T-cell (primary cell): ENCODE measurements around the gene DDX59. TPM values are rescaled to one million over a fixed set of nuclear protein-coding genes. Genes with fewer than 3 reads are reported as not detected.

Source experiments
- ATAC-seq, 4 experiments: fragments of 200-7000 bp in 3 of 4; fragments of 150-1000 bp in 1 of 4; cut with Tn5 transposase; replicated peaks in 1 of 4; 1 replicate in 3 of 4; 2 replicates in 1 of 4; pipeline ENCODE4 v1.10.0; 2021; ENCODE audit warnings: moderate library complexity in 3 of 4, mild to moderate bottlenecking in 2 of 4, moderate number of reproducible peaks in 1 of 4
- CTCF ChIA-PET, 2 donors: fragments of 300-600 bp; sonication (Branson Sonifier 250); formaldehyde crosslinking; loops; one replicate each; lab custom pipeline; 2022; ENCODE audit warnings: antibody characterized with exemption in 2 of 2; lab: Charles Lee
- POLR2A ChIA-PET, 2 donors: fragments of 300-600 bp; sonication (Branson Sonifier 250); formaldehyde crosslinking; loops; one replicate each; lab custom pipeline; 2022; ENCODE audit warnings: antibody characterized with exemption in 2 of 2; lab: Charles Lee
- DNase-seq, 35 experiments: peaks; one replicate each; pipeline versions ENCODE4 v3.0.0 to v3.0.0-alpha.2; 2013 to 2023
- H3K27ac ChIP-seq: one replicate; pipeline ENCODE4 v1.5.1; 2013; ENCODE audit warnings: low read length
- H3K27me3 ChIP-seq, 2 experiments: replicated peaks in 1 of 2; 1 replicate in 1 of 2; 2 replicates in 1 of 2; pipeline versions ENCODE4 v1.6.1 to v1.7.0; 2013; ENCODE audit warnings: low read length in 1 of 2, mixed read lengths in 1 of 2; ENCODE audit not compliant: control insufficient read depth in 2 of 2, insufficient read depth in 2 of 2; ENCODE audit errors: extremely low read depth in 1 of 2
- H3K36me3 ChIP-seq, 2 donors: 1 replicate in 1 of 2; 2 replicates in 1 of 2; pipeline versions ENCODE4 v1.6.1 to v1.7.0; 2013; ENCODE audit warnings: low read length in 1 of 2; ENCODE audit not compliant: control insufficient read depth in 2 of 2, insufficient read depth in 1 of 2; ENCODE audit errors: extremely low read depth in 1 of 2
- H3K4me1 ChIP-seq, 2 experiments: 1 replicate in 1 of 2; 2 replicates in 1 of 2; pipeline versions ENCODE4 v1.6.1 to v1.7.0; 2013; ENCODE audit warnings: low read length in 2 of 2, mixed read lengths in 1 of 2; ENCODE audit not compliant: insufficient read depth in 2 of 2, control insufficient read depth in 1 of 2; ENCODE audit errors: extremely low read depth in 1 of 2
- H3K4me3 ChIP-seq, 2 donors: 1 replicate in 1 of 2; 2 replicates in 1 of 2; pipeline versions ENCODE4 v1.5.1 to v1.7.0; 2013; ENCODE audit warnings: mild to moderate bottlenecking in 2 of 2, low read length in 1 of 2, moderate library complexity in 1 of 2; ENCODE audit not compliant: control insufficient read depth in 1 of 2; ENCODE audit errors: extremely low read depth in 1 of 2
- H3K9me3 ChIP-seq: 2 replicates; pipeline ENCODE4 v1.7.0; 2013
- H3K27ac Mint-ChIP-seq, 2 donors: one replicate each; pipeline ENCODE4 v1.8.0; 2020 to 2021; ENCODE audit warnings: mild to moderate bottlenecking in 2 of 2, mixed read lengths in 2 of 2
- H3K27me3 Mint-ChIP-seq, 2 donors: one replicate each; pipeline ENCODE4 v1.8.0; 2021 to 2022; ENCODE audit warnings: mixed read lengths in 2 of 2
- H3K36me3 Mint-ChIP-seq: one replicate; pipeline ENCODE4 v1.8.0; 2021; ENCODE audit warnings: mixed read lengths
- H3K4me1 Mint-ChIP-seq, 3 donors: one replicate each; pipeline ENCODE4 v1.8.0; 2020 to 2022; ENCODE audit warnings: mixed read lengths in 3 of 3, mild to moderate bottlenecking in 1 of 3
- H3K4me3 Mint-ChIP-seq, 3 donors: one replicate each; pipeline ENCODE4 v1.8.0; 2020 to 2022; ENCODE audit warnings: mild to moderate bottlenecking in 3 of 3, mixed read lengths in 3 of 3, moderate library complexity in 3 of 3
- H3K9me3 Mint-ChIP-seq, 3 donors: one replicate each; pipeline ENCODE4 v1.8.0; 2020 to 2022; ENCODE audit warnings: mixed read lengths in 3 of 3
- WGBS: methylation state at CpG from one replicate; pipeline ENCODE4 v1.1.5; 2013; ENCODE audit warnings: missing lambda C conversion rate; ENCODE audit not compliant: insufficient coverage; 5-methylcytosine and 5-hydroxymethylcytosine counted together
- total RNA-seq, 35 experiments: library from RNA in 6 of 35; stranded (reverse) in 6 of 35; fragments of 120-200 nt in 1 of 35; gene quantifications; one replicate each; pipeline versions ENCODE4 v1.2.1 to v1.2.4 and lab custom pipeline; 2013 to 2026

The DDX59 gene
- total RNA-seq, 5 donors from 2014 or later (not counting 1 experiment from before 2014, with no cell fraction given) = 19.2 to 38.7 (median 31.7) TPM

DNA sequence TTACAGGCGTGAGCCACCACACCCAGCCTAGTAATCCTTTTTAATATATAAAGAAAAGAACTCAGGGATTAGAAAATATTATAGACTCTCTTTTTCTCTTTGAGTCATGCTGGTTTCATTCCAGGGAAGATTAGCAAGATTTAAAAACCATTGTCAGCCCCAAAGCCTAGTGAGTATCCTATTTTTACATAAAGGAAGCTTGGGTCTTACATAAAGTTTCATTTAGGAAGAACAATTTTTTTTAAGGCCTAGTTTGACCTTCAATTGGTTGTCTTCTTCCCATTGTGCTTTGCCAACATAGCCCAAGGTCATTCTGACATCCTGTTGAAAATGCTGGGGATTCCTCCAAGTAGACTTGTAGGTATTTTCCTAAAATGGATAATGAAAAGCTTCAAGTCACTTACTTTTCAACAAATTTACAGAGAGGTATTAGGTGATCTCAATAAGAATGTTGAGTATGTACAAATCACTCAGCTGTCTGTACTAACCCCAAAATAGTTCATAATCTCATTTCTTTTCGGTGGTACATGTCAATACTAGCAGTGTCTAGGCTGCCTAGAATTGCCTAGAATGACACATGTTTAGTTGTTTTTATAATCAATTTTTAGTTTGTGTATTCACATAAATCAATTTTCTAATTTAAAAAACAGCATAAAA lies 44.9 kb downstream of the DDX59 start:
- no peaks in the 10 kb centered on the region for H3K36me3 ChIP-seq

DNA sequence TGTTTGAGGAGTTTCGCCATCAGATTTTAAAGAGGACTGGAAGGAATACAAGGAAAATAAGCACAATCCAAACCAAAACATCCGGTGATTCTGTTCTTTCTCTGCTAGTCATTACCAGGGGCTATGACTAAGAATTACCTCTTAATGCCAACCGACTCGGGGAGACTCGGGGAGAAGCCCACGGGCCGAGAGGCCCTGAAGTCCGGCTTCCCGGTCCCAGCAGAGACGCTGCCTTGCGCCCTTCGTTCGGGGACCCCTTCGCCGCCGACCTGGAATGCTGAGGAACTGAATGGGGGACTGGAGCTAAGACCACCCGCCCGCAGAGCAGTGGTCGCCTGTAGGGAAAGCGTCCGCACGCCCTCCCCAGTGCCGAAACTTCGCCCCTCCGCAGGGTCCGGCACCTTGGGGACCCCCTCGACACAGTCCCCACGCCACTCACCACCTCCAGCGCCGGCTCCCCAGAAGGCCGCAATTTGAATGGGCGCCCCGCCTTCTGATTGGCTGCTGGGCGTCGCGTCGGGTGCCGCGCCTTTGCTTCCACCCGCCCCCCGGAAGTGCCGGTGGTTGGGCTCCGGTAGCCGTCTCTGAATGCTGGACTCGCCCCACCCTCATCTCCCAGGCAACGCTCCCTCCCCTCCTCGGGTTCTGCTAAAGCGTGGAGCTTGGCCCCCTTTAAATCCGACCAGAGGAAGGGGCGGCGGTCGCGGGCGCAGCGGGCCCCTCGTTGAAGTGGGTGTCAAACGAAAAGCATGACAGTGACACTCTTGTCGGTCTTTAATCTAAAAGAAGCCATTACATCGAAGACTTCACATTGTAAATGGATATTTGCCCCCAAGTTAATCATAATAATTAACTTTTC lies 49.2 kb downstream of the DDX59 start, which contains the start of gene KIF14:
TSS of gene KIF14 (minus strand) at position 479 of the 859 bp plus-strand sequence. CDS start 2,028 bp downstream, outside the sequence.
- H3K4me3 ChIP-seq = peak within 1 kb of the TSS; percentile 75 to 81
- no peaks in the 10 kb centered on the region for H3K36me3 ChIP-seq
- peaks cover 0 to 6% of the 10 kb centered on the region in 2 experiments for H3K27me3 ChIP-seq
- WGBS = under 1% methylated on average over 54 of the region's 59 CpGs
- ChIA-PET CTCF (interaction anchor here (2.2 to 3.4 kb wide), 3 partner anchors 49 to 182 kb away, joined by 35 to 115 read pairs (median 54); partner anchors contain the start of gene DDX59 (in 1 of the 2)), POLR2A (interaction anchor here in 1 of 2 donors (1.1 kb wide), 1 partner anchor 50 kb away, joined by 4 read pairs; the partner anchor contains the start of gene DDX59)
- Mint-ChIP-seq H3K4me3 (peak within 1 kb of the TSS; percentile 94 to 96 (median 96)), H3K4me1 (peaks cover 21 to 28% (median 23%) of the 10 kb centered on the region in 3 donors), H3K27ac (peak within 1 kb of the TSS; percentile 83 to 90), H3K36me3 (no peaks in the 10 kb centered on the region), H3K9me3 (no peaks in the 10 kb centered on the region), H3K27me3 (no peaks in the 10 kb centered on the region)
- no peaks in the 10 kb centered on the region for H3K9me3 ChIP-seq
- DNase-seq (peak; percentile 76 to 96 (median 91)), ATAC-seq (peak; percentile 97 to 99 (median 98))
- peaks cover 7 to 18% of the 10 kb centered on the region in 2 experiments for H3K4me1 ChIP-seq
- peak within 1 kb of the TSS; percentile 4 for H3K27ac ChIP-seq

More for the DNA sequence above, 44.9 kb downstream of the DDX59 start:
- Mint-ChIP-seq H3K9me3 (no peaks in the 10 kb centered on the region), H3K27me3 (no peaks in the 10 kb centered on the region), H3K27ac (peak overlapping the region in 1 of 2 donors; percentile 2), H3K4me1 (peaks cover 36 to 46% (median 42%) of the 10 kb centered on the region in 3 donors), H3K4me3 (no peak overlapping the region), H3K36me3 (no peaks in the 10 kb centered on the region)
- Histone ChIP-seq H3K4me1 (peaks cover 13 to 29% of the 10 kb centered on the region in 2 experiments), H3K4me3 (no peak overlapping the region), H3K27ac (no peak overlapping the region), H3K27me3 (peaks cover 0 to 6% of the 10 kb centered on the region in 2 experiments), H3K9me3 (no peaks in the 10 kb centered on the region)
- WGBS = no CpG with 5 or more reads among the region's 2 CpGs
- ChIA-PET CTCF (interaction anchor here (0.5 to 1.6 kb wide), 7 partner anchors 18 to 391 kb away, joined by 3 to 8 read pairs (median 4); partner anchors contain the start of gene DDX59 (in 1 of the 2)), POLR2A (interaction anchor here in 1 of 2 donors (0.9 kb wide), 1 partner anchor 70 kb away, joined by 3 read pairs; no protein-coding TSS in a partner anchor)
- no peak for ATAC-seq
- no peak for DNase-seq

DNA sequence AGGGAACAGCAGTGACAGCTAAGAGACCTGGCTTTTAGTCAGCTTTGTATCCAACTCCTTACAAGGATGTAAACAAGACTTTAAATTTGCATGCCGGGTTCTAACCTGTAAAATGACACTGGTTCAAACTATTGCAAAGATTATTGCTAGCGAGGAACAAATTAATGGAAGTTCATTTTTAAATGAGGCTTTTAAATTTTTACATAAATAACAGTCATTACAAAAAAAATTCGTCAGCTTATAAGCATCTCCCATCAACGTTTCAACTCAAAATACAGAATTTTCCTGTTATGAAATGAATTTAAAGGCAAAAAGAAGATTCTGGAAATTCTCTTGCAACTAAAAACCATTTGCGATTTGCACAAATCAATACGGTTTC lies 49.8 kb downstream of the DDX59 start:
- ChIA-PET CTCF (no interaction called here), POLR2A (no interaction called here)
- ATAC-seq (no peak), DNase-seq (no peak)
- Mint-ChIP-seq H3K4me3 (peak overlapping the region; percentile 94 to 96 (median 96)), H3K4me1 (peaks cover 17 to 22% (median 17%) of the 10 kb centered on the region in 3 donors), H3K36me3 (no peaks in the 10 kb centered on the region), H3K9me3 (no peaks in the 10 kb centered on the region), H3K27me3 (no peaks in the 10 kb centered on the region), H3K27ac (no peak overlapping the region)
- H3K36me3 ChIP-seq = no peaks in the 10 kb centered on the region
- H3K4me1 ChIP-seq = peaks cover 7 to 18% of the 10 kb centered on the region in 2 experiments
- WGBS = no CpG with 5 or more reads among the region's 6 CpGs
- peaks cover 0 to 6% of the 10 kb centered on the region in 2 experiments for H3K27me3 ChIP-seq
- H3K27ac ChIP-seq = no peak overlapping the region
- H3K4me3 ChIP-seq = peak overlapping the region; percentile 75 to 81
- no peaks in the 10 kb centered on the region for H3K9me3 ChIP-seq

DNA sequence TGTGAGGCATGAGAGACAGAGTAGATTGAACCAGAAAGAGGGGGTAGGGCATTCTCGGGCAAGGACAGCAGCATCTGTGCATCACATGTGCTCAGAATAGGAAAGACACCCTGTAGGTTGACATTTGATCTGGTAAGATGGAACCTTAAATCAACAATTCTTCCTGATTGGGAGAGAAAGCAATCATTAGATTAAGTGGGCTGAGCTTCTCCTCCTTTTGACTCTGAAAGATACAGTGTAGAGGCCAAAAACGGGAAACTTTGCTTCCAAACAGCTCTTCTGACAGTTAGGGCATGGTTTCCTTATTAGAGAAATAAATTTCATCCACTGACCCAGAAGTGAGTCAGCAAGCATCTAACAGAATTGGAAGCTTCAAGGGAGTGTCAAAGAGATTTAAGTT lies 58.9 kb downstream of the DDX59 start:
- H3K4me1 ChIP-seq = no peaks in the 10 kb centered on the region
- no peaks in the 10 kb centered on the region for H3K36me3 ChIP-seq
- H3K36me3 Mint-ChIP-seq = no peaks in the 10 kb centered on the region
- no peak overlapping the region for H3K4me3 Mint-ChIP-seq
- H3K27me3 Mint-ChIP-seq = no peaks in the 10 kb centered on the region
- DNase-seq = no peak
- ATAC-seq = no peak
- H3K27ac ChIP-seq = no peak overlapping the region
- no peaks in the 10 kb centered on the region for H3K27me3 ChIP-seq
- ChIA-PET CTCF (no interaction called here), POLR2A (no interaction called here)
- H3K4me3 ChIP-seq = no peak overlapping the region
- no peaks in the 10 kb centered on the region for H3K9me3 Mint-ChIP-seq
- WGBS = 100% methylated on average over 1 of the region's 2 CpGs
- H3K4me1 Mint-ChIP-seq = no peaks in the 10 kb centered on the region
- H3K9me3 ChIP-seq = no peaks in the 10 kb centered on the region
- no peak overlapping the region for H3K27ac Mint-ChIP-seq

DNA sequence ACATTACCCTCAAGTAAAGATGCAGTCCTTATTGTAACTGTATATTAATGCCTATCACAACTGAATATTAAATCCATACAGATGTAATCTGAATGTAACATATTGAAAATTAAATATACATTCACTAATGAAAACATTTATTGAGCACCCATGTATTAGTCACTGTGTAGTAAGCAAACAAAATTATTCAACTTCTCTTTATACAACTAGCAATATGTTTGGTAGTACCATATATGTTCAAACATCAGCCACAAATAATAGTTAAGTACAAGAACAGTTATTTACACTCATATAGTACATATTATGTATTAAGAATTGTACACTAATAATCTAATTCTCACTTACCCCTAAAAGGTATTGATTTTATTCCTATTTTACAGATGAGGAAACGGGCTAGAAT lies 67.1 kb downstream of the DDX59 start:
- no peak for ATAC-seq
- H3K27me3 Mint-ChIP-seq = no peaks in the 10 kb centered on the region
- H3K4me3 ChIP-seq = no peak overlapping the region
- POLR2A ChIA-PET = no interaction called here
- DNase-seq = no peak
- H3K4me3 Mint-ChIP-seq = no peak overlapping the region
- no peaks in the 10 kb centered on the region for H3K36me3 ChIP-seq
- H3K27ac ChIP-seq = no peak overlapping the region
- H3K27me3 ChIP-seq = no peaks in the 10 kb centered on the region
- H3K36me3 Mint-ChIP-seq = no peaks in the 10 kb centered on the region
- CTCF ChIA-PET = interaction anchor here (0.6 kb wide), 2 partner anchors 12 to 509 kb away, joined by 3 read pairs; no protein-coding TSS in a partner anchor
- WGBS = 100% methylated on average over 1 of the region's 1 CpG
- no peaks in the 10 kb centered on the region for H3K9me3 Mint-ChIP-seq
- no peak overlapping the region for H3K27ac Mint-ChIP-seq
- H3K4me1 ChIP-seq = no peaks in the 10 kb centered on the region
- no peaks in the 10 kb centered on the region for H3K4me1 Mint-ChIP-seq
- H3K9me3 ChIP-seq = no peaks in the 10 kb centered on the region
